Measurements from ENCODE around the gene CASP6.
A peak's percentile ranks its signal among the peaks of the same experiment; 100 is the strongest.

Gene CASP6

GRCh38 chr4:109713500-109713899 is 10.3 kb upstream of the CASP6 start:
- TF ChIP-seq CTCF (conservative IDR thresholded peaks at IDR 0.05) = no peak
- no peak for TF ChIP-seq ZFX (IDR thresholded peaks at IDR 0.05)
- no peak overlapping the region for H3K27ac ChIP-seq

- H3K27ac ChIP-seq = no peak overlapping the region
- no peak for TF ChIP-seq ZFX (IDR thresholded peaks at IDR 0.05)
- no peak for TF ChIP-seq CTCF (conservative IDR thresholded peaks at IDR 0.05)
These were observed 5.7 kb upstream of the CASP6 start for GRCh38 chr4:109708990-109709389.

DNA sequence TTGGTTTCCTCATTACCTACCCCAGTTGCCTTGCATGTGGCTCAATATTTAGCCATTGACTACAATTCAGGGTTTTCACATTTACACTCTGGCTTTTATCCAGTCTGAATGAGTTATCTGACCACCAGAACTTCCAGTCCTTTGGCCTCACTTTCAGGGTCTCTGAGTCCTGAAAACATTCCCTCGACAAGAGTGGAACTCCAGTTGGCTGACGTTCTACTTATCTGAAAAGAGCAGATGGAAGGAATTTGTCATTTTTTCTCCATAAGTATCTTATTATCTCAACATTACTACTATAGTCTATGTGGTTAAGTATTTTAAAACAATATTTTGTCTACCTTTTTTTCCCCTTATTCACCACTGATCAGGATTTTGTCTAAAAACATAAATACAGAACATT is 5.2 kb upstream of the CASP6 start:
- TF ChIP-seq CTCF (conservative IDR thresholded peaks at IDR 0.05) (no peak), ZFX (IDR thresholded peaks at IDR 0.05) (no peak)
- H3K27ac ChIP-seq = no peak overlapping the region

DNA sequence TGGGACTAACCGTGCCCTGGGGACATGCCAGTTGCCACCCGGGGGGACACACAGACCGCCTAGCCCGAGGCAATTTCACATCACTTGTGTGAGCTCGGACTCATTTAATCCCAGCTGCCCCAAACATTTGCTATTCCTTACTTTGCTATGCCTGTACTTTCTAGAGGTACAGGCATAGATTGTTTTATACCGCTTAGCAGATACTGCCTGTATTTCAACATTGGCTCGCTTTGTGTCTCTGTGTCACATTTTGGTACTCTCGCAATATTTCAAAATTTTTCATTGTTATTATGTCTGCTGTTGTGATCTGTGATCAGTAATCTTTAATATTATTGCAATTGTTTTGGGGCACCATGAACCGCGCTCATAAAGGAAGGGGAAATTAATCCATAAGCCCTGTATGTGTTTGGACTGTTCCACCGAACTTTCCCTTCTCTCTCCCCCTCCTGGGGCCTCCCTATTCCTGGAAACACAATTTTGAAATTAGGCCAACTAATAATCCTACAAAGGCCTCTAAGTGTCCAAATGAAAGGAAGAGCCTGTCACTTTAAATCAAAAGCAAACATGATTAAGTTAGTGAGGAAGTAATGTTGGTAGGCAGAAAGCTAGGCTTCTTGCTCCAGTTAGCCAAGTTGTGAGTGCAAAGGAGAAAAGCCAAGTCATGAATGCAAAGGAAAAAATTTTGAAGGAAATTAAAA is 568 bp upstream of the CASP6 start:
- H3K27ac ChIP-seq = peak overlapping the region; percentile 52

DNA sequence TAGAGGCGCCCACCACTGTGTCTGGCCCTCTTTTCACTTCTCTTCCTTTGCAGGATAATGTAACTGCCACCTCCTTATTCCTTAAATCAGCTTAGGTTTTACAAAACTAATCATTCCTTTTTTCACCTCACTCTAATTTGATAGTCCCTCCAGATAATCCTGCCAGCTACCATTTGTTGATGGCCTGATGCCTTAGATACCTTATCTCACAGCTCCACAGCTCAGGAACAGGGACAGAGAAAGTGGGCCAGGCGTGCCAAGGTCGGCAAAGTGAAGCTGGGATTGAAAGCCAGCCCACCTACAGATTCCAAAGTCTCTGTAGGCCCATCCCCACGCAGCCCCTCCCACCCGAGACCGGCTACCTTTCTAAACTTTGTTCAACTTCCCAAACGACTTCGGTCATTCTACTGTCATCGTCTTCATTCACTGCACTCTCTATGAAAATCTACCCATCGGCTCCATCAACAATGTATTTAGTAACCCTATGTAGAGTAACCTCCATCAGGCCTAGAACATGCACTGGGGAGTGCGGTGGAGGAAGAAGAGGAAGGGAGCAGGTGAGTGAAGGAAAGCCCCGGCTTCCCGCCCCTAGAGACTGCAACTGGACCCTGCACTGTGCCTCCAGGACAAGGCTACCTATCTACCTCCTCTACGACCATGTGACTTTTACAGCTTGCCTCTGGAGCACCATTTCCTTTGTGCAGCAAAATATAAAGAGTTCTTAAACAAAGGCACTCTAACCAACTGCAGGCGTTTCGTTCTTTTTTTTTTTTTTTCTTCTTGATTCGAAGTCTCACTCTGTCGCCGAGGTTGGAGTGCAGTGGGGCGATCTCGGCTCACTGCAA is 1.5 kb downstream of the CASP6 start:
- TF ChIP-seq ZFX (IDR thresholded peaks at IDR 0.05) = no peak
- no peak for TF ChIP-seq CTCF (conservative IDR thresholded peaks at IDR 0.05)
- no peak overlapping the region for H3K27ac ChIP-seq

More for the DNA sequence above, 568 bp upstream of the CASP6 start:
- TF ChIP-seq ZFX (IDR thresholded peaks at IDR 0.05) (no peak), CTCF (conservative IDR thresholded peaks at IDR 0.05) (no peak)

GRCh38 chr4:109699553-109700225 is 3.6 kb downstream of the CASP6 start:
- peak overlapping the region; percentile 12; the same call in 1 of the 2 replicates for H3K27ac ChIP-seq
- TF ChIP-seq CTCF (conservative IDR thresholded peaks at IDR 0.05) (no peak), ZFX (IDR thresholded peaks at IDR 0.05) (no peak)

DNA sequence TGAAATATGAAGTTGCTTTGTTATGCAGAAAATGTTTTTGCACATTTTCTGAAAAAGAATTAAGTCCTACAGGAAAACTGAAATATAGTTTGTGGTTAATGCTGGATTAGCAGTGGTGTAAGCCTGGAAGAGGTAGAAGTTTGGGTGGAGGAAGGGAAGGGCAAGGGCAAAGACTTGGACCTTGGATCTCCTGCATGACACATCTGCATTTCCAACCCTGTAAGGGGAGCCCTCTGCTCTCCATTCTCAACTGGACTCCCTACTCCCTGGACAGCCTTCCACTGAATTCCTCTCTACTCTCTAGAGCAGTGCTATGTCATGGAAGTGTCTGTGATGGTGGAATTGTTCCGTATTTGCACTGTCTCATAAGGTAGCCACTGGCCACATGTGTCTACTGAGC is 4.6 kb downstream of the CASP6 start:
- TF ChIP-seq ZFX (IDR thresholded peaks at IDR 0.05) = no peak
- no peak for TF ChIP-seq CTCF (conservative IDR thresholded peaks at IDR 0.05)
- no peak overlapping the region for H3K27ac ChIP-seq

Measured in C4-2B (cell line).